OCI-LY7 (cell line): ENCODE data around the gene DGKH. TPM values are rescaled to one million over a fixed set of nuclear protein-coding genes. Genes with fewer than 3 reads are reported as not detected.

Experiments
- BruUV-seq: library from RNA; stranded (reverse); fragments of 400-500 nt; replicated peaks from 2 replicates; lab custom pipeline; 2021; lab: Mats Ljungman, UMichigan
- CTCF ChIA-PET: fragments of 300-600 bp; sonication (Branson Sonifier 250); formaldehyde crosslinking; loops from one replicate; lab custom pipeline; 2022; ENCODE audit warnings: antibody characterized with exemption; ENCODE audit not compliant: unreplicated experiment; lab: Charles Lee
- POLR2A ChIA-PET: fragments of 300-600 bp; sonication (Branson Sonifier 250); formaldehyde crosslinking; loops from one replicate; lab custom pipeline; 2022; ENCODE audit warnings: antibody characterized with exemption; lab: Charles Lee
- DNase-seq: peaks from one replicate; pipeline ENCODE4 v3.0.0-alpha.2; 2015; ENCODE audit warnings: low spot score
- H2AFZ ChIP-seq: fragments of 200-600 bp; sonication (generic), shearing (Covaris generic); 2 replicates; pipeline ENCODE4 v1.6.1; 2014; ENCODE audit warnings: mild to moderate bottlenecking, antibody characterized with exemption, low read length, moderate library complexity
- H3K27ac ChIP-seq: fragments of 200-600 bp; sonication (generic); 2 replicates; pipeline ENCODE4 v1.5.1; 2014; ENCODE audit warnings: mixed run types, low read depth, mild to moderate bottlenecking, moderate library complexity, low read length, inconsistent platforms; ENCODE audit not compliant: poor library complexity, severe bottlenecking
- H3K36me3 ChIP-seq: fragments of 200-600 bp; sonication (generic); 2 replicates; pipeline ENCODE4 v1.6.1; 2014; ENCODE audit warnings: mild to moderate bottlenecking, antibody characterized with exemption, low read length, moderate library complexity, mixed read lengths; ENCODE audit not compliant: insufficient read depth
- H3K4me1 ChIP-seq: fragments of 200-600 bp; sonication (generic); 2 replicates; pipeline ENCODE4 v1.5.1; 2014; ENCODE audit warnings: mild to moderate bottlenecking, low read length; ENCODE audit not compliant: insufficient read depth, poor library complexity, severe bottlenecking
- H3K4me2 ChIP-seq: fragments of 200-600 bp; sonication (generic); 2 replicates; pipeline ENCODE4 v1.6.1; 2014; ENCODE audit warnings: mild to moderate bottlenecking, low read length
- H3K4me3 ChIP-seq: fragments of 200-600 bp; sonication (generic); 2 replicates; pipeline ENCODE4 v1.5.1; 2014; ENCODE audit warnings: mild to moderate bottlenecking, low read depth, low read length; ENCODE audit not compliant: poor library complexity, severe bottlenecking
- H3K79me2 ChIP-seq: fragments of 200-600 bp; sonication (generic); 2 replicates; pipeline ENCODE4 v1.6.1; 2016; ENCODE audit warnings: low read depth, mild to moderate bottlenecking, low read length, moderate library complexity, mixed read lengths; ENCODE audit not compliant: insufficient read depth
- H3K9me2 ChIP-seq: fragments of 200-600 bp; sonication (generic); 2 replicates; pipeline ENCODE4 v1.6.1; 2016; ENCODE audit warnings: mild to moderate bottlenecking, low read length, mixed read lengths; ENCODE audit not compliant: insufficient read depth
- H3K9me3 ChIP-seq: fragments of 200-600 bp; sonication (generic); 2 replicates; pipeline ENCODE4 v1.6.1; 2014; ENCODE audit warnings: mild to moderate bottlenecking, mixed run types, low read length, mixed read lengths
- H4K20me1 ChIP-seq: fragments of 200-600 bp; sonication (generic); 2 replicates; pipeline ENCODE4 v1.6.1; 2014; ENCODE audit warnings: mild to moderate bottlenecking, antibody characterized with exemption, low read length, moderate library complexity, mixed read lengths; ENCODE audit not compliant: insufficient read depth
- EZH2phosphoT487 ChIP-seq: fragments of 200-600 bp; sonication (generic); IDR thresholded peaks from 2 replicates; pipeline ENCODE4 v1.6.1; 2018; ENCODE audit warnings: low read depth, borderline replicate concordance, mild to moderate bottlenecking, mixed run types, antibody characterized with exemption, low read length, moderate library complexity, mixed read lengths
- intact Hi-C: fragments of 100-400 bp; cut with micrococcal nuclease; formaldehyde crosslinking; loops from one replicate; pipeline ENCODE4 v1.10.0; 2022; ENCODE audit not compliant: unreplicated experiment
- total RNA-seq, 2 experiments: library from RNA; depleted of rRNA in 1 of 2; stranded (reverse); fragments of >200 nt in 1 of 2; shearing (Covaris generic) in 1 of 2; gene quantifications; 2 replicates each; pipeline ENCODE4 v1.2.3, GENCODE V29; 2014 to 2022
- TF ChIP-seq, protein P1 (sequence below): fragments of 200-600 bp; sonication (generic); conservative IDR thresholded peaks from 2 replicates; pipeline ENCODE4 v1.5.1; 2014; ENCODE audit warnings: mild to moderate bottlenecking, antibody characterized with exemption, low read length, moderate library complexity, mixed read lengths

DGKH gene
- total RNA-seq, 2 experiments from 2014 or later = 6.2 to 16.1 TPM

DNA sequence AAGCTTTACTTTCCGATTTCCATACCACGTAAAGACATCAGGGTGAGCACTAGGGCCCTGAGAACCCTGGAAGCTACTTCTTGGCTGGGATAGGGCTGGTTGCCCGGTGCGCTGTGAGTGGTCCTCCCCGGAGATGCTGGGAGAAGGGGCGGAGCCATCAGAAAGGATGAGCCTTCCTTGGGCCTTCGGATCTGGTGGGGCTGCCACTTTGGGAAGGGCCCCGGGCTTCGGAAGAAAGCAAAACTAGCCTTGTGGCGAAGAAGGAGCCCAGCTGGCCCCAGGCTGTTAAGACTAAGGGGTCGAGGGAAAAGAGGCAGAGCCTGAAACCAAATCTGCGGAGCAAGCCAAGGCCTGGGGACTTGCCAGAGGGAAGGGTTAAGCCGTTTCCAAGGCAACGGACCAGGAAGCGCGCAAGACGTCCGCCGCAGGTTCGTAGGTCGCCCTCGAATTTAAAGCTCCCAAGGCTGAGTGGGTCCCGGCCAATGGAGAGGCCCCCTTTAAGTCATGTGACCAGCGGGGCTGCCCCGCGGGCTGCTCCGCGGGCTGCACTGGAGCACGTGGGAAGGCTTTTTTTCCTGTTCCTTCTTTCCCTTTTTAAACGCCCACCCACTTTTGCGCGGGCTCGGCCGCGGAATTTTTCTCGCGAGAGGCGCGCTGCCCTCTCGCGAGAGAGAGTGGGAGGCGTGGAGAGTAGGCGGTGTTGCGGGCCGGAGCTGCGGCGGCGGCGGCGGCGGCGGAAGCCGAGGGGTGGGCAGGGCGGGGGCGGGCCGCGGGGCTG is 223.1 kb downstream of the DGKH start:
- no TSS peak for BruUV-seq
- CTCF ChIA-PET = interaction anchor here (0.5 to 1.0 kb wide), 3 partner anchors 12 to 96 kb away, joined by 3 read pairs; no protein-coding TSS in a partner anchor
- H3K36me3 ChIP-seq = peaks cover 13% of the 10 kb centered on the region

DNA sequence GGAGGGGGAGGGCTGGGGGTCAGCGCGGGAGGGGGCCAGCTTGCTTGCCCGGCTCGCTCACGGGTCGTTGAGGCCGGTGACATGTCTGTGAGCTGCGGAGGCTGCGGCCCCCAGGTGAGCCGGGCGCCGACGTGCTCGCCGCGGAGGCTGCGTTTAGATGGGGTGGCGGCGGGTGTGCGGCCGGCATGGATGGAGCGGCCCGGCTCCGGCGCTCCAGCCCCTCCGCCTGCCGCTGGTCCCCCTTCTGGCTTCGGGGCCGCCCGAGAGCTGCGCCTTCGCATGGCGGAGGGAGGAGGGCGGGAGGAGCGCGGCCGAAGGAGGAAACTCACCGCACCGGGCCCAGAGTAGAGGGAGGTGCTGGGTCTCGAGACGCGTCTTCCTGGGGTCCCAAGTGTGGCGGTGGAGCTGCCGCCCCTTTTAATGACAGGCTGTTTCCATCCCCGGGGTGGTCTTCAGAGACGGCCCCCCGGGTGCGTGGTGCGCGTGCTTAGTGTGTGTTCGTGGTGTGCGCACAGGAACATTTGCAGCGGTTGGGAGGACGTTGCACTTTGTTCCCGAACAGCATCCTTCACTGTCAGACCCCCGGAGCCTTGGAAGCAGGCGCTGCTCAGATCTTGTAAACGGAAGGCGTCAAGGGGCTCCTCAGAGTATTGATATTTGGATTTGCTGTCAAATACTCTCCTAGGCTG is 223.8 kb downstream of the DGKH start, which contains the start of gene AKAP11:
AKAP11 (plus strand) TSS at position 38 of the 689 bp plus-strand sequence. CDS start 14,197 bp downstream, outside the sequence.
- Histone ChIP-seq H3K4me3 (peak within 1 kb of the TSS; percentile 82), H4K20me1 (no peaks in the 10 kb centered on the region), H3K9me2 (no peaks in the 10 kb centered on the region), H3K27ac (peak within 1 kb of the TSS; percentile 75), H3K36me3 (peaks cover 18% of the 10 kb centered on the region), H3K4me2 (peak within 1 kb of the TSS; percentile 98), H2AFZ (peak within 1 kb of the TSS; percentile 99), H3K79me2 (peaks cover 50% of the 10 kb centered on the region), H3K4me1 (peaks cover 43% of the 10 kb centered on the region), H3K9me3 (peaks cover 17% of the 10 kb centered on the region; the same call in 1 of the 2 replicates)
- intact Hi-C loops = loop anchor here (5.0 to 10.0 kb wide), 5 partner anchors 230 to 973 kb away; no protein-coding TSS in a partner anchor
- DNase-seq = peak; percentile 74
- POLR2A ChIA-PET = interaction anchor here (0.6 to 1.5 kb wide), 8 partner anchors 13 to 958 kb away, joined by 3 to 4 read pairs (median 3); no protein-coding TSS in a partner anchor
- CTCF ChIA-PET = interaction anchor here (1.0 kb wide), 1 partner anchor 97 kb away, joined by 3 read pairs; no protein-coding TSS in a partner anchor
- BruUV-seq = no TSS peak
- TF ChIP-seq, protein P1, sequence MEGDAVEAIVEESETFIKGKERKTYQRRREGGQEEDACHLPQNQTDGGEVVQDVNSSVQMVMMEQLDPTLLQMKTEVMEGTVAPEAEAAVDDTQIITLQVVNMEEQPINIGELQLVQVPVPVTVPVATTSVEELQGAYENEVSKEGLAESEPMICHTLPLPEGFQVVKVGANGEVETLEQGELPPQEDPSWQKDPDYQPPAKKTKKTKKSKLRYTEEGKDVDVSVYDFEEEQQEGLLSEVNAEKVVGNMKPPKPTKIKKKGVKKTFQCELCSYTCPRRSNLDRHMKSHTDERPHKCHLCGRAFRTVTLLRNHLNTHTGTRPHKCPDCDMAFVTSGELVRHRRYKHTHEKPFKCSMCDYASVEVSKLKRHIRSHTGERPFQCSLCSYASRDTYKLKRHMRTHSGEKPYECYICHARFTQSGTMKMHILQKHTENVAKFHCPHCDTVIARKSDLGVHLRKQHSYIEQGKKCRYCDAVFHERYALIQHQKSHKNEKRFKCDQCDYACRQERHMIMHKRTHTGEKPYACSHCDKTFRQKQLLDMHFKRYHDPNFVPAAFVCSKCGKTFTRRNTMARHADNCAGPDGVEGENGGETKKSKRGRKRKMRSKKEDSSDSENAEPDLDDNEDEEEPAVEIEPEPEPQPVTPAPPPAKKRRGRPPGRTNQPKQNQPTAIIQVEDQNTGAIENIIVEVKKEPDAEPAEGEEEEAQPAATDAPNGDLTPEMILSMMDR = no peak
- TF ChIP-seq EZH2phosphoT487 = no peak

More for the DNA sequence above, 223.1 kb downstream of the DGKH start:
- H2AFZ ChIP-seq = peak overlapping the region; percentile 99
- DNase-seq = peak; percentile 98
- H3K79me2 ChIP-seq = peaks cover 43% of the 10 kb centered on the region
- H3K9me3 ChIP-seq = peaks cover 17% of the 10 kb centered on the region; the same call in 1 of the 2 replicates
- peak overlapping the region; percentile 93 for H3K4me2 ChIP-seq
- no peaks in the 10 kb centered on the region for H3K9me2 ChIP-seq
- H3K4me3 ChIP-seq = peak overlapping the region; percentile 82
- peak overlapping the region; percentile 75 for H3K27ac ChIP-seq
- TF ChIP-seq, protein P1 = no peak
- no peak for TF ChIP-seq EZH2phosphoT487
- H4K20me1 ChIP-seq = no peaks in the 10 kb centered on the region
- POLR2A ChIA-PET = interaction anchor here (0.8 to 1.5 kb wide), 4 partner anchors 12 to 811 kb away, joined by 3 to 4 read pairs (median 4); no protein-coding TSS in a partner anchor
- intact Hi-C loops = loop anchor here (5.0 to 10.0 kb wide), 5 partner anchors 229 to 973 kb away; no protein-coding TSS in a partner anchor
- H3K4me1 ChIP-seq = peaks cover 36% of the 10 kb centered on the region
